Measurements from ENCODE around the gene ESAM.

The ESAM gene

GRCh38 chr11:124740277-124740882, 21.7 kb downstream of the ESAM start:
- TF ChIP-seq GATA3 (IDR thresholded peaks at IDR 0.05; ENCODE audit: low read depth, low read length) (no peak), GATA2 (IDR thresholded peaks at IDR 0.05; ENCODE audit: low read depth, low read length) (no peak)

DNA sequence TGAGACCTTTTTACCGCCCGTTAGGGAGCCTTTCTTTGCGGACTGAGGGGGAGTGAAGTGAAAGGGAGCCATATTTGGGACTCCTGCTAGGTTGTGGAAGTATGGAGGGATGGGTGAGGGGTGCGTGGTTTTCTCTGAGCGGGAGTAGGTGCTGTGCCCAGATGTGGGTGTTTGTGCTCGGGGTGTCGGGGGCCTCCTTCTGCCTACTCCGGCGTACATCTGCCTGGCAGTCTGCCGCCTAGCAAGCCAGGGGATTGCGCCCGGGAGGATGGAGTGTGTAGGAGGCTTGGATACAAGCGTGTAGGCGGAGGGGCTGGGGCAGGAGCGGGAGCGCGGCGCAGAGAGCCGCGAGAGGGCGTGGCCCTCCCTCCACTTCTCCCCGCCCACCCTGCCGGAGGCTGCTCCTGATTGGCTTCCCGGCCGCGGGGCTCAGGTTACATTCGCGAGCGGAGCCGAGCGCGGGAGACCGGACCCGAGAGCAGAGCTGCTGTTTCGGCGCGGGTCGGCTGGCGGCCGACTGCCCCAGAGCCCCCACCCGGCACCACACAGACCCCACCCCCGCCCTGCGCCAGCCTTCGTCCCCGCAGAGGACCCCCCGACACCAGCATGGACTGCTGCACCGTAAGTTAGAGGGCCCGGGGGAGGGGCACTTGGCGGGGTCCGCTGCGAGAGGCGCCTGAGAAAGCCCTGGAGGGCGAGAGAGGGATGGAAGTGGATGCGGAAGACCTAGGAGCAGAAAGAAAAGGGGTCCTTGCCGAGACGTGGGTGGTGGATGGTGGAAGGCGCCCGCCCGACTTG, 22.4 kb downstream of the ESAM start, which contains the start of gene NRGN:
Gene NRGN (plus strand): TSS at position 464 of the 798 bp plus-strand sequence. CDS start 143 bp downstream, at position 607.
- no peak for TF ChIP-seq GATA2 (IDR thresholded peaks at IDR 0.05; ENCODE audit: low read depth, low read length)
- no peak for TF ChIP-seq GATA3 (IDR thresholded peaks at IDR 0.05; ENCODE audit: low read depth, low read length)

DNA sequence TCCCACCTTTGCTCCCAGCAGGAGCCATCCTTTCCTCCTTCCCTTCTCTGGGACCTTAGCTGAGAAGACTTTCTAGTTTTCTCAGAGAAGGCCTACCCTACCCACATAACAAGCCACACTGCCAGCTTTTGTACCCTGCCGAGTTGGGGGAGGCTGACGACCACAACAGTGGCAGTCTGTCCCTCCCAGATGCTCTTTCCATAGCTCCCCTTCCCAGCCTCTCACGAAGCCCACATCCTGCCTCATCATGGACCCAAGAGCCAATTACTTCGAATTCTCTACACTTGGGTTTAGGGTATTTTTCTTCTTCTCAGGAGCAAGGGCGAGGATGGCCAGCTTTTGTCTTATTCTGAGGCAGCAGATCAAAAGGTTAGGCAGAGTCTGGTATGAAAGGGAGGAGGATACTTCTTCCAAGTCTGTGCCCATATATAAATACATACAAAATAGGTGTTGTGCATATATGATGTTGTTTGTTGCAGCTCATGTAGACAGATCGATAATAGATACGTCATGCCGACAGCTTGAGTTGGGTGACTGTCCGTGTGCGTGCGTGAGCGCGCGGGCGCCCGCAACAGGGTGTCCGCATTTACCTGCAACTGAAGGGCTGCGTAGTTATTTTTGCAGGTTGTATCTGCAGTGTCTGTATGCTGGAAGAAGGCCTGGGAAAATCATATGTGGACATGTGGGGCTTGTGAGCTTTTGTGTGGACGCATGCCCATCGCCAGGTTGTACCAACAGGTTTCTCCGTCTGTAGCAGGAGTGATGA, 23.2 kb downstream of the ESAM start:
- no peak for TF ChIP-seq GATA2 (IDR thresholded peaks at IDR 0.05; ENCODE audit: low read depth, low read length)
- no peak for TF ChIP-seq GATA3 (IDR thresholded peaks at IDR 0.05; ENCODE audit: low read depth, low read length)

DNA sequence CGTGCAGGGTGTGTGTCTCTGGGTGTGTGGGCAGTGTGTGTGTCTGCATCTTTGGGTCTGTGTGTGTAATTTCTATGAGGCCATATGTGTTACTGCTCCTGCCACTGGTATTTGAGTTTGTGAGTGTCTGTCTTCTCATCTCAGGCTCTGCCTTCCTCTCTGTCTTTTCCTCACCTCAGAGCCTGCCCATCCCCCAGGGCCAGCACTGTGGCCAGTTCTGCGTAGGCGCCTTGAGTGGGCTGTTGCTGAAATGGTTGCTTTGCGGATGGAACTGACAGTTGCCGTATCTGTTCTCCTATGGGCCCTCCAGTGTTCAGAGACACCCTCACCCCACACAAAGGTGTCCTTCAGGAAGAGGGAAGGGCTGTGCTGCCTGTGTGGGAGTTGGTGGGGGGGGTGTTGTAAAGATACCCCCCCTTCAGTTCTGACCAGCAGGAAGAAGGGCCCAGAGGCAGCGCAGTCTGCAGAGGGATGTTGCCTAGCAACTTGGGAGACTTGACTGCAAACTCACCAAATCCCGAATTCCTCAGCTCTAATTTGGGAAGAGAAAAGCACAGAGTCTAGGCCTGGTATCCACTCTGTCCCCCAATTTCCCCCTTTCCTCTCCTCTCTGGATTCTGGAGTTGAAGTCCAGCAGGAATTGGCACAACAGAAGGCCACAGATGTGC, 24.3 kb downstream of the ESAM start:
- no peak for TF ChIP-seq GATA3 (IDR thresholded peaks at IDR 0.05; ENCODE audit: low read depth, low read length)
- TF ChIP-seq GATA2 (IDR thresholded peaks at IDR 0.05; ENCODE audit: low read depth, low read length), result no peak

- TF ChIP-seq GATA3 (IDR thresholded peaks at IDR 0.05; ENCODE audit: low read depth, low read length), result no peak
- no peak for TF ChIP-seq GATA2 (IDR thresholded peaks at IDR 0.05; ENCODE audit: low read depth, low read length)
These were observed 25.4 kb downstream of the ESAM start for GRCh38 chr11:124736736-124737135.

DNA sequence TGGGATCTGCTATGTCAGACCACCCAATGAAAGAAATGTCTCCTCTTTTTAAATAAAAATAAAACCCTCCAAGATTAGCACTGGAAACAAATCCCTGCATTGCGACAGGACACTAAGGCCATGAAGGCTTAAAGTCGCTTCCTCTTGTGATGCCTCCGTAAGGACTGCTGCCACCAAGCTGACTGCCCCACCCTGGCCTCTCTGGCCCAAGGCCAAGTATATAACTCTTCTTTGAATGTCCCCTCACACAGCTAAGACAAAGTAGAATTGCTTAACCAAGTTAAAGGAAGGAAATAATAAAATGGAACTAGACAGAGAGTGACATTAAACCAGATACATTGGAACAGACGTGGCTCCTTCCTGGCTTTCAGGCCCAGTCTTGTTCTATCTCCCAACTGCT, 29.9 kb downstream of the ESAM start:
- no peak for TF ChIP-seq GATA3 (IDR thresholded peaks at IDR 0.05; ENCODE audit: low read depth, low read length)
- TF ChIP-seq GATA2 (IDR thresholded peaks at IDR 0.05; ENCODE audit: low read depth, low read length), result no peak

DNA sequence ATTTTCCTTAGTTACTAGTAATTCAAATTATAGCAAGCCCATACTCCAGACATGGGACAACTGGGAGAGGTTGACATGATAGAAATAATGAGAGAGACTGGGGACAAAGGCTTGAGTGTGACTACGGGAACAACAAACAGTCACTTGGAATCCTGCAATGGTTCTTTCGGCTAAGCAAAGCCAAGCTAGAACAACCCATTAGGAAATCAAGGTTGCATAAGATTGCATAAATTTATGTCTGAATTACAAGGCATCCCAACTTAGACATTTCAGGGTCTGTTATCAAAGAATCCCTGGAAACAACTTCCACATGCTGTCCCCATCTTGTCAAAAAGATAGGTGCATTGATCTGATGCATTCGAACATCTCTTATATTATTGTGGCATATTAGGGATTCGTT, 32.5 kb downstream of the ESAM start:
- TF ChIP-seq GATA3 (IDR thresholded peaks at IDR 0.05; ENCODE audit: low read depth, low read length) (no peak), GATA2 (IDR thresholded peaks at IDR 0.05; ENCODE audit: low read depth, low read length) (no peak)

GRCh38 chr11:124728134-124728533, 34.0 kb downstream of the ESAM start:
- TF ChIP-seq GATA2 (IDR thresholded peaks at IDR 0.05; ENCODE audit: low read depth, low read length), result no peak
- no peak for TF ChIP-seq GATA3 (IDR thresholded peaks at IDR 0.05; ENCODE audit: low read depth, low read length)

GRCh38 chr11:124727474-124727873, 34.6 kb downstream of the ESAM start:
- TF ChIP-seq GATA3 (IDR thresholded peaks at IDR 0.05; ENCODE audit: low read depth, low read length) (no peak), GATA2 (IDR thresholded peaks at IDR 0.05; ENCODE audit: low read depth, low read length) (no peak)

GRCh38 chr11:124725719-124726105, 36.4 kb downstream of the ESAM start:
- TF ChIP-seq GATA3 (IDR thresholded peaks at IDR 0.05; ENCODE audit: low read depth, low read length) (no peak), GATA2 (IDR thresholded peaks at IDR 0.05; ENCODE audit: low read depth, low read length) (no peak)

DNA sequence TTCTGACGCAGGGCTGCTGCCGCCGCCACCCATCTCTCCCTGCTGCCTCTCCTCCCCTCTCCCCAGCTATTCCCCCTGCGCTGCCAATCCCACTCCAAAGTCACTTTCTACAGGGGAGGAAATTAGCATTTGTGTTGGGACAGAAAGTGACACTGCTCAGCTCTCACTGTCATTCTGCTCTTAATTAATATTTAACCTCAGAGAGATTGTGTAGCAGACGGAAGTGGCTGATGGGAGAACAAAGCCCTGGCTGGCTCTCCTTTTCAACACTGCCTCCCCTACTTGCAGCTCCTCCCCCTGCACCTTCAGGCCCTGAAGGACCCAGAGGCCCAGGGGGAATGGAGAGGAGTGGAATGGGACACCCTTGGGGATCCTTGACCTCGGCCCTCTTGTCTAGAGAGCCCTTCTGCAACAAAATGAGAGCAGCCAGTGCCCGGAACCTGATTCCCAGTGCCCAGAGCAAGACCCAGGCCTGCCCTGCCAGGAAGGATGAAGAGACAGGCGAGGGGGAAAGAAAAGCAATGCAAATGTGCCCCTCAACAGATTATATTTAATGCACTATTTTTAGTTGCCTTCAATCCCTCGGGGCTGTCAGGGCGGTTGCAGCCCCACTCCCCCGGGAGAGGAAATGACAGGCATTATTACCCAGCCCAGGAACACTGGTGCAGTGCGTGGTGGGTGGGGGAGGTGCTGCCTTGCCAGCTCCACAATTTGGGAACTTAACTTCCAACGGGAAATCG, 36.9 kb downstream of the ESAM start:
- TF ChIP-seq GATA2 (IDR thresholded peaks at IDR 0.05; ENCODE audit: low read depth, low read length) (no peak), GATA3 (IDR thresholded peaks at IDR 0.05; ENCODE audit: low read depth, low read length) (no peak)

DNA sequence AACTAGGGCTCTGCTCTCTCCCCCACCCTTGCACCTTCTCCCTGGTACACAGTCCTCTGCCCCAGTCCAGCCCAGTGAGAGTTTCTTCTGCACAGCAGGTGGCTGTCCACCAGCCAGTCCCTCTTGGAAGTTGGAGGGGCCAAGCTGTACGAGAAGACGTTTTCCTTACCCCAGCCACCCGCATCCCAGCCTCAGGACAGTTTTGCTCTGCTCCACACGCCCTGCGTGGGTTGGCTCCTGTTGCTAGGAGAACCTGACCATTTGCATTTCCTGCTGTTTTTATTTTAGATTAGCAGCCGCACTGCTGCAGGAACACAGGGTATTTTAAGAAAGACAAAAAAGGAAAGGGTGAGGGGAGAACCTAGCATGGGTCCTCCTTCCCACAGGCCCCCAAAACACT, 39.9 kb downstream of the ESAM start:
- TF ChIP-seq GATA3 (IDR thresholded peaks at IDR 0.05; ENCODE audit: low read depth, low read length), result no peak
- TF ChIP-seq GATA2 (IDR thresholded peaks at IDR 0.05; ENCODE audit: low read depth, low read length), result no peak

- no peak for TF ChIP-seq GATA2 (IDR thresholded peaks at IDR 0.05; ENCODE audit: low read depth, low read length)
- TF ChIP-seq GATA3 (IDR thresholded peaks at IDR 0.05; ENCODE audit: low read depth, low read length), result no peak
These were observed 42.6 kb downstream of the ESAM start for GRCh38 chr11:124719534-124719933.
